PC-3 (cell line): Measurements from ENCODE around the gene SERPINB11. TPM values are rescaled to one million over a fixed set of nuclear protein-coding genes. Genes with fewer than 3 reads are reported as not detected.

ENCODE experiments used
- ATAC-seq: fragments of 200-7000 bp; cut with Tn5 transposase; 2 replicates; pipeline ENCODE4 v1.9.1; 2020; ENCODE audit warnings: mild to moderate bottlenecking, moderate library complexity
- BruUV-seq: library from RNA; stranded (reverse); fragments of 400-500 nt; replicated peaks from 2 replicates; lab custom pipeline; 2021; lab: Mats Ljungman, UMichigan
- CTCF ChIA-PET: fragments of 300-600 bp; sonication (Branson Sonifier 250); formaldehyde crosslinking; loops from one replicate; lab custom pipeline; 2022; ENCODE audit warnings: antibody characterized with exemption; lab: Charles Lee
- POLR2A ChIA-PET: fragments of 300-600 bp; sonication (Branson Sonifier 250); formaldehyde crosslinking; loops from one replicate; lab custom pipeline; 2022; ENCODE audit warnings: antibody characterized with exemption; ENCODE audit not compliant: unreplicated experiment; lab: Charles Lee
- DNase-seq: peaks from one replicate; pipeline ENCODE4 v3.0.0-alpha.2; 2015
- H2AFZ ChIP-seq: fragments of 300-600 bp; sonication (generic); 2 replicates; pipeline ENCODE4 v1.6.0; 2016; ENCODE audit warnings: antibody characterized with exemption, low read length
- H3F3A ChIP-seq: fragments of 300-600 bp; sonication (generic); one replicate; pipeline ENCODE4 v1.6.0; 2017; ENCODE audit warnings: antibody characterized with exemption, low read length, control low read depth, mild to moderate bottlenecking; ENCODE audit not compliant: unreplicated experiment
- H3K27ac ChIP-seq: fragments of 300-600 bp; sonication (generic); 2 replicates; pipeline ENCODE4 v1.5.1; 2016; ENCODE audit warnings: mild to moderate bottlenecking, low read length
- H3K27me3 ChIP-seq: fragments of 300-600 bp; sonication (generic); 2 replicates; pipeline ENCODE4 v1.6.1; 2016; ENCODE audit warnings: low read length, mixed read lengths
- H3K36me3 ChIP-seq: fragments of 300-600 bp; sonication (generic); 2 replicates; pipeline ENCODE4 v1.6.1; 2016; ENCODE audit warnings: low read depth, mixed run types, low read length, mixed read lengths
- H3K4me1 ChIP-seq: fragments of 300-600 bp; sonication (generic); 2 replicates; pipeline ENCODE4 v1.5.1; 2016; ENCODE audit warnings: low read length; ENCODE audit not compliant: insufficient read depth
- H3K4me2 ChIP-seq: fragments of 300-600 bp; sonication (generic); 2 replicates; pipeline ENCODE4 v1.6.0; 2016; ENCODE audit warnings: low read length
- H3K4me3 ChIP-seq: fragments of 300-600 bp; sonication (generic); 2 replicates; pipeline ENCODE4 v1.5.1; 2016; ENCODE audit warnings: mild to moderate bottlenecking, low read length, mixed read lengths
- H3K79me2 ChIP-seq: fragments of 300-600 bp; sonication (generic); 2 replicates; pipeline ENCODE4 v1.6.1; 2017; ENCODE audit warnings: low read length, mixed read lengths
- H3K9ac ChIP-seq: fragments of 300-600 bp; sonication (generic); 2 replicates; pipeline ENCODE4 v1.6.0; 2016; ENCODE audit warnings: mild to moderate bottlenecking, low read length
- H3K9me2 ChIP-seq: fragments of 300-600 bp; sonication (generic); replicated peaks from 2 replicates; pipeline ENCODE4 v1.6.1; 2016; ENCODE audit warnings: mixed run types, low read length, mixed read lengths
- H3K9me3 ChIP-seq: fragments of 300-600 bp; sonication (generic); 2 replicates; pipeline ENCODE4 v1.6.1; 2016; ENCODE audit warnings: low read length, mixed read lengths
- H4K20me1 ChIP-seq: fragments of 300-600 bp; sonication (generic); 2 replicates; pipeline ENCODE4 v1.6.1; 2016; ENCODE audit warnings: low read length, mixed read lengths
- EZH2 ChIP-seq: fragments of 300-600 bp; sonication (generic); IDR thresholded peaks from one replicate; pipeline ENCODE4 v1.6.1; 2017; ENCODE audit warnings: antibody characterized with exemption, mild to moderate bottlenecking, low read length; ENCODE audit not compliant: unreplicated experiment
- EZH2phosphoT487 ChIP-seq: fragments of 300-600 bp; sonication (generic); IDR thresholded peaks from 2 replicates; pipeline ENCODE4 v1.6.1; 2018; ENCODE audit warnings: mild to moderate bottlenecking, antibody characterized with exemption, low read length, borderline replicate concordance
- intact Hi-C: fragments of 100-400 bp; cut with micrococcal nuclease; formaldehyde crosslinking; loops from 2 replicates; pipeline ENCODE4 v1.9.0; 2023
- total RNA-seq: library from RNA; depleted of rRNA; stranded (reverse); fragments of >200 nt; gene quantifications from 2 replicates; pipeline ENCODE4 v1.2.3, GENCODE V29; 2014
- TF ChIP-seq, protein P1 (sequence below): fragments of 300-600 bp; sonication (generic); conservative IDR thresholded peaks from 2 replicates; pipeline ENCODE4 v1.5.1; 2017; ENCODE audit warnings: antibody characterized with exemption, low read depth, mild to moderate bottlenecking, low read length

Gene SERPINB11
- total RNA-seq, 1 experiment from 2014 or later, result not detected

DNA sequence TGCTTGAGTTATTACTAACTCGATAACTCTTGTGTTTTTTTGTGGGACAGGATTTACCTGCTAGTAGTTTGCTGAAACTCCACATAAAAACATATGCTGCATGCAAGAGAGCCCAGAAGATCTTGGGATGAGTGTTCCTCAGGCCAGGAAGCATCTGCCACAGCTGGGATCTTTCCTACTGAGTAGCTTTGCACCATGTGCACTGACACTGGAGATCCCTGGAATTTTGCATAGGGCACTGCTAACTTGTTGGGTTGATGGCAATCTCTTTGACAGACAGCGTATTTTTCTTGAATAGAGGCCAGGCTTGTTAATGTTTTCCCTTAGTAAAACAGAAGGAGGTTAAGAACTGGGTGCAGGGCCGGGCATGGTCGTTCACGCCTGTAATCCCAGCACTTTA lies 808 bp upstream of the SERPINB11 start:
- Histone ChIP-seq H3K4me3 (no peak overlapping the region), H3K4me1 (no peaks in the 10 kb centered on the region)

GRCh38 chr18:63705401-63705800 lies 2.6 kb downstream of the SERPINB11 start:
- Histone ChIP-seq H3K27ac (no peak overlapping the region), H3K4me3 (no peak overlapping the region), H3F3A (no peaks in the 10 kb centered on the region), H3K9ac (no peak overlapping the region), H3K27me3 (no peaks in the 10 kb centered on the region), H3K9me2 (no peaks in the 10 kb centered on the region), H3K4me1 (0 out of 2 replicates have a peak, but pooled peaks cover 4% of the 10 kb centered on the region), H3K9me3 (no peaks in the 10 kb centered on the region), H3K36me3 (no peaks in the 10 kb centered on the region), H3K4me2 (no peak overlapping the region), H2AFZ (no peak overlapping the region), H3K79me2 (no peaks in the 10 kb centered on the region), H4K20me1 (no peaks in the 10 kb centered on the region)
- DNase-seq (no peak), ATAC-seq (peak; percentile 55)
- no TSS peak for BruUV-seq
- ChIA-PET POLR2A (interaction anchor here (0.5 kb wide), 1 partner anchor 118 kb away, joined by 7 read pairs; no protein-coding TSS in a partner anchor), CTCF (no interaction called here)
- intact Hi-C loops, result no loop called here
- TF ChIP-seq, protein P1, sequence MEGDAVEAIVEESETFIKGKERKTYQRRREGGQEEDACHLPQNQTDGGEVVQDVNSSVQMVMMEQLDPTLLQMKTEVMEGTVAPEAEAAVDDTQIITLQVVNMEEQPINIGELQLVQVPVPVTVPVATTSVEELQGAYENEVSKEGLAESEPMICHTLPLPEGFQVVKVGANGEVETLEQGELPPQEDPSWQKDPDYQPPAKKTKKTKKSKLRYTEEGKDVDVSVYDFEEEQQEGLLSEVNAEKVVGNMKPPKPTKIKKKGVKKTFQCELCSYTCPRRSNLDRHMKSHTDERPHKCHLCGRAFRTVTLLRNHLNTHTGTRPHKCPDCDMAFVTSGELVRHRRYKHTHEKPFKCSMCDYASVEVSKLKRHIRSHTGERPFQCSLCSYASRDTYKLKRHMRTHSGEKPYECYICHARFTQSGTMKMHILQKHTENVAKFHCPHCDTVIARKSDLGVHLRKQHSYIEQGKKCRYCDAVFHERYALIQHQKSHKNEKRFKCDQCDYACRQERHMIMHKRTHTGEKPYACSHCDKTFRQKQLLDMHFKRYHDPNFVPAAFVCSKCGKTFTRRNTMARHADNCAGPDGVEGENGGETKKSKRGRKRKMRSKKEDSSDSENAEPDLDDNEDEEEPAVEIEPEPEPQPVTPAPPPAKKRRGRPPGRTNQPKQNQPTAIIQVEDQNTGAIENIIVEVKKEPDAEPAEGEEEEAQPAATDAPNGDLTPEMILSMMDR, result no peak
- no peak for TF ChIP-seq EZH2

More for the DNA sequence above, 808 bp upstream of the SERPINB11 start:
- Histone ChIP-seq H3K9me2 (no peaks in the 10 kb centered on the region), H3K36me3 (no peaks in the 10 kb centered on the region), H3K27me3 (no peaks in the 10 kb centered on the region), H3K9ac (no peak overlapping the region), H3K4me2 (no peak overlapping the region), H3F3A (no peaks in the 10 kb centered on the region), H3K9me3 (no peaks in the 10 kb centered on the region), H3K27ac (no peak overlapping the region), H4K20me1 (no peaks in the 10 kb centered on the region), H3K79me2 (no peaks in the 10 kb centered on the region), H2AFZ (no peak overlapping the region)
- BruUV-seq, result no TSS peak
- ChIA-PET POLR2A (no interaction called here), CTCF (interaction anchor here (0.6 kb wide), 1 partner anchor 20 kb away, joined by 5 read pairs; no protein-coding TSS in a partner anchor)
- ATAC-seq (no peak), DNase-seq (no peak)
- intact Hi-C loops, result no loop called here
- TF ChIP-seq EZH2 (no peak), EZH2phosphoT487 (no peak)
- TF ChIP-seq, protein P1, result no peak

DNA sequence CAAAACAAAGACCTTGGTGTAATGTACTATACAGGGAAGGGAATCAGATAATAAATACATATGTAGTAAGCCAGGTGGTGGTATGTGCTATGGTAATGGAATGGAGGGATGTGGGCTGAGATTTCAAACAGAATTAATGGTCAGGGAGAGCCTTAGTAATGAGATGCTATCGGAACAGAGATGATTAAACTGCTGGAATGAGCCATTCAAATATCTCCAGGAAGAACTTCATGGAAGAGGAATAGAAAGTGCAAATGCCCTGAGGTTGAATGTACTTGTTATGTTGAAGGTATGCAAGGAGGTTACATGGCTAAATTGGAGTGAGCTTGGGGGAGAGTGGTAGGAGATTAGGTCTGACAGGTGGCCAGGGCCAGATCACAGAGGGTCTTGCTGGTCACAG lies 5.1 kb downstream of the SERPINB11 start:
- no peak overlapping the region for H3K4me2 ChIP-seq
- intact Hi-C loops, result no loop called here
- TF ChIP-seq EZH2phosphoT487 (no peak), EZH2 (no peak)
- TF ChIP-seq, protein P1, result no peak
- POLR2A ChIA-PET, result no interaction called here
- no peak overlapping the region for H3K9ac ChIP-seq
- no peaks in the 10 kb centered on the region for H3K36me3 ChIP-seq
- no TSS peak for BruUV-seq
- CTCF ChIA-PET, result no interaction called here
- H3K9me3 ChIP-seq, result no peaks in the 10 kb centered on the region
- H3K27ac ChIP-seq, result no peak overlapping the region
- no peaks in the 10 kb centered on the region for H3F3A ChIP-seq
- no peaks in the 10 kb centered on the region for H3K9me2 ChIP-seq
- no peak for DNase-seq
- no peaks in the 10 kb centered on the region for H4K20me1 ChIP-seq
- H3K27me3 ChIP-seq, result no peaks in the 10 kb centered on the region
- no peak overlapping the region for H3K4me3 ChIP-seq
- ATAC-seq, result no peak
- H3K4me1 ChIP-seq, result 0 out of 2 replicates have a peak, but pooled peaks cover 4% of the 10 kb centered on the region
- H2AFZ ChIP-seq, result no peak overlapping the region
- no peaks in the 10 kb centered on the region for H3K79me2 ChIP-seq
